NCI-H2196 treated with DMSO at 0.1 percent for 48 hours (cell line): Measurements from ENCODE around the gene WIPI1.
"Not testable (repeated sequence)": the region's sequence is repeated elsewhere in the genome, so short reads cannot be mapped to it uniquely, and the experiment has no call there.

Source experiments
- DNase-seq: peaks from one replicate; lab custom pipeline; 2025; ENCODE audit not compliant: unreplicated experiment; lab: John Stamatoyannopoulos, UW

Gene WIPI1

DNA sequence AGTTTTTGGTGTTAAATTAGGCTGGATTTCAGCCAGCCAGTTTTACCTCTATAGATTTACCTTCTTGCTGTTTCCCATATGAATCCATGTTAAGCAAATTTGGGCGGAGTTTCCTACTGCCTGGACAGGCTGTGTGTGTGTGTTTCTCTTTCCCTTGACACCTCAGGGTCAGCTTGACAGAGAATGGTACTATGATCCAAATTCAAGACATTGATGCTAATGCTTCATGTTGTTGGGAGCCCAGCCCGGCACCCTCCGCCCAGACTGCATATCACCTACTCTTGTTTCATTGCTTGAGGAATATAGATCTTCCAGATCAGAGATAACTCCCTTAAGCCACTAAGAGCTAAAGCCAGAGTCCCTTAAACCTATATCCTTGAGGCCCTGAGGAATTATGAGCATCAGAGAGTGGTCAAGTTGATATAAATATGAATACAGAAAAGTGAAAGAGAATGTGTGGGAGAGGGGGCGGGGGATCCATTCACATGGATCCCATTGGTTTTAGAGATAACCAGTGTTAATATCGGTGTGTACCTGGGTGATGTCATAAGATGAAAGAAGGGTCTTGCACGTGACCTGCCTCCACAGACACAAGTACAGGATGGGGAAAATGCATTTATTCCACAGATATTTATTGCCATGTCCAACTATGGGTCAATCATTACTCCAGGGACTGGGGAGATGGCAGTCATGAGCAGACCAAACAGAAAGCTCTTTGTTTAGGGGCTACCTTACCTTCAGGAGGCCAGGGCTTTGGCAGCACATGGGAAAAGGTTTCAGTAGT, 69.7 kb downstream of the WIPI1 start:
- no peak for DNase-seq

GRCh38 chr17:68385490-68386215, 71.6 kb downstream of the WIPI1 start:
- no peak for DNase-seq

- no peak for DNase-seq
These were observed 72.4 kb downstream of the WIPI1 start for GRCh38 chr17:68384941-68385340.

GRCh38 chr17:68384471-68384870, 72.8 kb downstream of the WIPI1 start:
- no peak for DNase-seq

DNA sequence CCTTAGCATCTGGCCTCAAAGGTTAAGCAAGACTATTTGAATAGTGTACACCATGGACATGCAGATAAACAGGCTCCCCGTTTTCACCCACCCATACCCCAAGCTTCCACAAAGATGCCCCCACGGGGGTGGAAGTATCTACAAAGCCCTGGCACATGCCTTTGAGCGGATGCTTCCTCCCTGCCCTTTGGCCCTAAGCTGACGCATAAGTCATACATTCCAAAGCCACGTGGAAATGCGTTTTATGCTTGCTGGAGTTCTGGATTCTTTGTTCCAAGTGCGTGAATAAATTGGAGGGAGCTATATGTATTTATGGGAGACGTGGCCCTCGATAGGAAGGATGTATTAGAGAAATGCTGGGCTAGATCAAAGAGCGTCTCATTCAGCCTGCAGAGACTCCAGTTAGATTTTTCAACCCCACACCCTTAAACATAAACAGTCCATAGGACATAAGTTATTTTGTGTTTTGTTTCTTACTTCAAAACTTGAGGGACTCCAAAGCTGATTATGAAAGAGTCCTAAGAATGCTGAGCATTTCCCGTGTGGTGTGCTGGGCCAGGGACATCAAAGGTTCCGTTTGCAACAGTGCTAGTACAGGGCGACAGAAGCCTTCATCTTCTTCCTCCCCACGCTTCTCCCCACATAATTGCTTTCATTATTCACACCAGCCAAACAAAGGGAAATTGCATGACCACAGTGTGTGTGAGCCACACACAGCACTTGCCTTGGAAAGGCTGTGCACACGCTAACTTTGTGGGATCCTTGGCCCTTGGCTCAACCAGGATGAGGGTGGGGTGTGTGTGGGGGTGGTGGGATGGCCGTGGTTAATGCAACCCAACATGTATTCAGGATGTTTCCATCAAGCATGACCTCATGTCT, 73.6 kb downstream of the WIPI1 start:
- no peak for DNase-seq

DNA sequence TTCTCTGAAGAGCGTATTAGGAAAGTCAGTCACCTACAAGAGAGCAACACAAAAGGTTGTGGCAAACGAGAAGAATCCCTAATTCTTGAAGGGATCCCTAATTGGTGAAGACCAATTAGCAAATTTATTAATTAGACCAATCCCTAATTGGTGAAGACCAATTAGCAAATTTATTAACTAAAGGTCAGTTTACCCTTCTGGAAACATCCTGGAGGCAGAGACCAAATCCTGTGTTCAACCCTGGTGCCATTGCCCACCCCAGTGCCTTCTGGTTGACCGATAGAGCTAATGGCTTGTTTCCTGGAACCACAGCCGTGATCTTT, 74.2 kb downstream of the WIPI1 start:
- no peak for DNase-seq

DNA sequence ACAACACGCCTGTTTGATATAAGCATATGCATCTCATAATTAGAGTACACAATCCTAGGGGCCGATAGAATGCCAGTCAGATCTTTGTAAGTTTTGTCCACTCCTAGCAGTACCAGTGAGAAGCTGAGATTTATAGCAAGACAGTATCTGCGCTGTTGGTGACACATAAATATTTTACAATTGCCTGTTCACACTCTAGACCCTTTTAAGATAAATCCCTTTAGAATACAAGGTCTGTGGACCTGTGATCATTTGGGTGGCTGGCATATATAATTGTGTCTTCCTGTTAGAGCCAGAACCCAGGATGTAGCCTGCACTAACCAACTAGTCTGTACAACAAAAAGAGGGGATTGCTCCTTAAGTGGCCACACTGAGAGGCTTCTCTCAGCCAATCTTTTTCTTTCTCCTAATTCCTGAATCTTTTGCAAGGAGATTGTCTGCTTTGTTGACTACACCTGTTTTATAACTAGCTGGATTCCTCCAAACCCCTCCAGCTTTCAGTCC, 74.7 kb downstream of the WIPI1 start:
- DNase-seq: no peak

GRCh38 chr17:68381076-68381900, 76.0 kb downstream of the WIPI1 start:
- DNase-seq: no peak

GRCh38 chr17:68379692-68380677, 77.3 kb downstream of the WIPI1 start:
- DNase-seq: no peak

DNA sequence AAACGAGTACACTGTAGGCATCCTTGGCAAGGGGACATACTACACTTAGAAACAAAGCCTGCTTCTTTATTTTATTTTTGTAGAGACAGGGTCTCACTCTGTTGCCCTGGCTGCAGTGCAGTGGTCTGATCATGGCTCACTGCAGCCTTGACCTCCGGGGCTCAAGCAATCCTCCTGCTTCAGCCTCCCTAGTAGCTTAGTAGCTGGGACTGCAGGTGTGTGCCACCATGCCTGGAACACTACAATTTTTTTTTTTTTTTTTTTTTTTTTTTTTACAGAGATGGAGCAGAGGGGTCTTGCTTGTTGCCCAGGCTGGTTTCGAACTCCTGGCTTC, 78.2 kb downstream of the WIPI1 start:
- DNase-seq: no peak

GRCh38 chr17:68378268-68379176, 78.8 kb downstream of the WIPI1 start:
- peak; percentile 81 for DNase-seq

- DNase-seq: no peak
These were observed 79.5 kb downstream of the WIPI1 start for GRCh38 chr17:68377771-68378267.

DNA sequence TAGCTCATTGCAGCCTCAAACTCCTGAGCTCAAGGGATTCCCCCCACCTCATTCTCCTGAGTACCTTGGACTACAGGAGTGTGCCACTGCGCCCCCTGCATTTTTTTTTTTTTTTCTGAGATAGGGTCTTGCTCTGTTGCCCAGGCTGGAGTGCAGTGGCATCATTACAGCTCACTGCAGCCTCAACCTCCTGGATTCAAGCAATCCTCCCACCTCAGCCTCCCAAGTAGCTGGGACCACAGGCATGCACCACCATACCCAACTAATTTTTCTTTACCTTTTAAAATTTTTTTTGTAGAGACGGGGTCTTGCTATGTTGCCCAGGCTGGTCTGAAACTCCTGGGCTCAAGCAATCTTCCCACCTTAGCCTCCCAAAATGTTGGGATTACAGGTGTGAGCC, 81.1 kb downstream of the WIPI1 start:
- not testable (repeated sequence) for DNase-seq

- no peak for DNase-seq
These were observed 81.7 kb downstream of the WIPI1 start for GRCh38 chr17:68375566-68375965.
